Measurements from ENCODE around the gene SMYD3.

DNA sequence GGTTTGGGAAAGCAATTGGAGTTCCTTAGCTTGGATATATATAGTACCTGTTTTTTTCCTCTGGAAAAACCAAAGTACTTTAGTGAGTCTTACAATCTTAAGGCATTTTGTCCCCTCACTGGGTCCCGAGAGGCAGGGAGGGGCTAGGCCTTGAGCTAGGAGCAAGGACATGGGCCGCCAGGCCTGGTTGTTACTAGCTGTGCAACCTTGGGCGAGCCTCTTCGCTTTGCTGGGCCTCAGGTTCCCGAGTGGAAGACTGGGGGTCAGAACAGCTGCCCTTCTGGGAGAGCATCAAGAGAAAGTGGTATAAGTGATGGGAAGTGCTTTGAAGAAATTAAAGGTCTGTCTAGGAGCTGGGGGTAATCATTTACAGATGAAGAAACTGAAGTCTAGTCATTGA, 799.1 kb downstream of the SMYD3 start:
- TF ChIP-seq, protein P1, sequence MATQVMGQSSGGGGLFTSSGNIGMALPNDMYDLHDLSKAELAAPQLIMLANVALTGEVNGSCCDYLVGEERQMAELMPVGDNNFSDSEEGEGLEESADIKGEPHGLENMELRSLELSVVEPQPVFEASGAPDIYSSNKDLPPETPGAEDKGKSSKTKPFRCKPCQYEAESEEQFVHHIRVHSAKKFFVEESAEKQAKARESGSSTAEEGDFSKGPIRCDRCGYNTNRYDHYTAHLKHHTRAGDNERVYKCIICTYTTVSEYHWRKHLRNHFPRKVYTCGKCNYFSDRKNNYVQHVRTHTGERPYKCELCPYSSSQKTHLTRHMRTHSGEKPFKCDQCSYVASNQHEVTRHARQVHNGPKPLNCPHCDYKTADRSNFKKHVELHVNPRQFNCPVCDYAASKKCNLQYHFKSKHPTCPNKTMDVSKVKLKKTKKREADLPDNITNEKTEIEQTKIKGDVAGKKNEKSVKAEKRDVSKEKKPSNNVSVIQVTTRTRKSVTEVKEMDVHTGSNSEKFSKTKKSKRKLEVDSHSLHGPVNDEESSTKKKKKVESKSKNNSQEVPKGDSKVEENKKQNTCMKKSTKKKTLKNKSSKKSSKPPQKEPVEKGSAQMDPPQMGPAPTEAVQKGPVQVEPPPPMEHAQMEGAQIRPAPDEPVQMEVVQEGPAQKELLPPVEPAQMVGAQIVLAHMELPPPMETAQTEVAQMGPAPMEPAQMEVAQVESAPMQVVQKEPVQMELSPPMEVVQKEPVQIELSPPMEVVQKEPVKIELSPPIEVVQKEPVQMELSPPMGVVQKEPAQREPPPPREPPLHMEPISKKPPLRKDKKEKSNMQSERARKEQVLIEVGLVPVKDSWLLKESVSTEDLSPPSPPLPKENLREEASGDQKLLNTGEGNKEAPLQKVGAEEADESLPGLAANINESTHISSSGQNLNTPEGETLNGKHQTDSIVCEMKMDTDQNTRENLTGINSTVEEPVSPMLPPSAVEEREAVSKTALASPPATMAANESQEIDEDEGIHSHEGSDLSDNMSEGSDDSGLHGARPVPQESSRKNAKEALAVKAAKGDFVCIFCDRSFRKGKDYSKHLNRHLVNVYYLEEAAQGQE (IDR thresholded peaks at IDR 0.05; ENCODE audit: insufficient read depth in 1 of 2, low read depth in 2 of 2, low read length in 2 of 2): no peak
- TF ChIP-seq FOXP2 (optimal IDR thresholded peaks at IDR 0.05; ENCODE audit: borderline replicate concordance, extremely low read depth, extremely low read length, insufficient read depth) (no peak), TAF1 (IDR thresholded peaks at IDR 0.05; ENCODE audit: borderline replicate concordance, insufficient read depth, low read length) (no peak), POLR2AphosphoS5 (IDR thresholded peaks at IDR 0.05; ENCODE audit: low read depth, low read length) (no peak), SIN3A (IDR thresholded peaks at IDR 0.05; ENCODE audit: borderline replicate concordance, insufficient read depth, low read length) (no peak)
